Thoracic aorta endothelial cell (primary cell): ENCODE data around the gene RIPOR1. TPM values are rescaled to one million over a fixed set of nuclear protein-coding genes. Genes with fewer than 3 reads are reported as not detected.

Experiments
- small RNA-seq: library from RNA; depleted of rRNA; stranded (forward); fragments of <200 nt; gene quantifications from one replicate; pipeline ENCODE3, GENCODE V24; 2012
- total RNA-seq: library from RNA; depleted of rRNA; stranded (reverse); fragments of >200 nt; gene quantifications from 2 replicates; pipeline ENCODE4 v1.2.3, GENCODE V29; 2012

The RIPOR1 gene, protein sequence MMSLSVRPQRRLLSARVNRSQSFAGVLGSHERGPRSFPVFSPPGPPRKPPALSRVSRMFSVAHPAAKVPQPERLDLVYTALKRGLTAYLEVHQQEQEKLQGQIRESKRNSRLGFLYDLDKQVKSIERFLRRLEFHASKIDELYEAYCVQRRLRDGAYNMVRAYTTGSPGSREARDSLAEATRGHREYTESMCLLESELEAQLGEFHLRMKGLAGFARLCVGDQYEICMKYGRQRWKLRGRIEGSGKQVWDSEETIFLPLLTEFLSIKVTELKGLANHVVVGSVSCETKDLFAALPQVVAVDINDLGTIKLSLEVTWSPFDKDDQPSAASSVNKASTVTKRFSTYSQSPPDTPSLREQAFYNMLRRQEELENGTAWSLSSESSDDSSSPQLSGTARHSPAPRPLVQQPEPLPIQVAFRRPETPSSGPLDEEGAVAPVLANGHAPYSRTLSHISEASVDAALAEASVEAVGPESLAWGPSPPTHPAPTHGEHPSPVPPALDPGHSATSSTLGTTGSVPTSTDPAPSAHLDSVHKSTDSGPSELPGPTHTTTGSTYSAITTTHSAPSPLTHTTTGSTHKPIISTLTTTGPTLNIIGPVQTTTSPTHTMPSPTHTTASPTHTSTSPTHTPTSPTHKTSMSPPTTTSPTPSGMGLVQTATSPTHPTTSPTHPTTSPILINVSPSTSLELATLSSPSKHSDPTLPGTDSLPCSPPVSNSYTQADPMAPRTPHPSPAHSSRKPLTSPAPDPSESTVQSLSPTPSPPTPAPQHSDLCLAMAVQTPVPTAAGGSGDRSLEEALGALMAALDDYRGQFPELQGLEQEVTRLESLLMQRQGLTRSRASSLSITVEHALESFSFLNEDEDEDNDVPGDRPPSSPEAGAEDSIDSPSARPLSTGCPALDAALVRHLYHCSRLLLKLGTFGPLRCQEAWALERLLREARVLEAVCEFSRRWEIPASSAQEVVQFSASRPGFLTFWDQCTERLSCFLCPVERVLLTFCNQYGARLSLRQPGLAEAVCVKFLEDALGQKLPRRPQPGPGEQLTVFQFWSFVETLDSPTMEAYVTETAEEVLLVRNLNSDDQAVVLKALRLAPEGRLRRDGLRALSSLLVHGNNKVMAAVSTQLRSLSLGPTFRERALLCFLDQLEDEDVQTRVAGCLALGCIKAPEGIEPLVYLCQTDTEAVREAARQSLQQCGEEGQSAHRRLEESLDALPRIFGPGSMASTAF
- total RNA-seq = 92.2 and 93.4 TPM in 2 replicates

DNA sequence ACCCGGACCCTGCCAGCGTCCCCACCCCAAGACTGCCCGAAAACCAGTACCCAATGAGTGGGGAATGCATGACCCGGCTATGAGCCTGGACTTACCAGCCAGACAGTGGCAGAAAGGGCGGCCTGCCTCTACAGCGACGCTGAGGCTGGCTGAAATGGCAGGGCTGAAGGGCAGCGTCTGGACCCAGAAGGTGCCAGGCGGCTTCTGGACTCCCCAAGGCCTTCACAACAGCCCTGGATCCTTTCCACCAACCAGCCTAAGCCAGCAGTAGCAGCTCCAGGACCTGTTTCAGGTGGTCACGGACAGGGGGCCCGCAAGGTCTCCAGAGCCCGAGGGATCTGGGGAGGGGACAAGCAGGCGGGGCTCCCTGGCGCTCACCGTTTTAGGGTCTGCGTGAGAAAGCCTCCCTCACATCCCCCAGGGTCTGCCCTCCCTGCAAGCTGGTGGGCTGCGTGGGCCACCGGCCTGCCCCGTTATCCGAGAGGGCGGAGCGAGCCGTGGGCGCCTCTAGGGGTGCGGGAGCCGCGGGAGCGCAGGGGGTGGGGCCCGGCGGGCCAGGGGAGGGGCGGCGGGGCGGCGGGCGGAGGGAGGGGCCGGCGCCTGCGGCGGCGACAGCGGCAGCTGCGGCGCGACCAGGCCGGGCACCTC, at the start of gene RIPOR1:
TSS of gene RIPOR1 (plus strand) at position 608 of the 648 bp plus-strand sequence. CDS start 9,618 bp downstream, outside the sequence.

GRCh38 chr16:67480833-67481560, 47.6 kb upstream of the RIPOR1 start, which contains the start of gene ATP6V0D1:
ATP6V0D1 (minus strand) TSS chr16:67481157; CDS start chr16:67481086, 71 bp downstream.

DNA sequence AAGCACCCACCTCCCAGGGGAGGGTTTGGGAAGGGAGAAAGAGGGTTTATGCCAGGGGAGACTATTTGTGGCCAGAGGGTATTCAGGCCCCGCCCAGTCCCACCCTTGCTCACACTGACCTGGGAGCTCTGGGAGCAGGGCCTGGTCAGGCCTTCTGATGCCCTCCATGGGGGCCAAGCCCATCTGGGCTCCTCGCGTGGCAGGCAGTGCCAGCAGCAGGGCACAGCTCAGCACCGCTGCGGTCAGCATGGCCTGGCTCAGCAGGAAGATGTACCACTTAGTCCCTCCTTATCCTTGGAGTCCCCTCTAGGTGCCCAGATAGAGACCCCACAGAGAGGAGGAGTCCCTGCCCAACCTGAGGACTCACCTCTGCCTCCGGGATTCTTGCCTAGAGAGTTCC, 45.5 kb upstream of the RIPOR1 start, which contains the start of gene AGRP:
TSS of gene AGRP (minus strand) at position 398 of the 400 bp plus-strand sequence. CDS start at position 249, 149 bp downstream.

DNA sequence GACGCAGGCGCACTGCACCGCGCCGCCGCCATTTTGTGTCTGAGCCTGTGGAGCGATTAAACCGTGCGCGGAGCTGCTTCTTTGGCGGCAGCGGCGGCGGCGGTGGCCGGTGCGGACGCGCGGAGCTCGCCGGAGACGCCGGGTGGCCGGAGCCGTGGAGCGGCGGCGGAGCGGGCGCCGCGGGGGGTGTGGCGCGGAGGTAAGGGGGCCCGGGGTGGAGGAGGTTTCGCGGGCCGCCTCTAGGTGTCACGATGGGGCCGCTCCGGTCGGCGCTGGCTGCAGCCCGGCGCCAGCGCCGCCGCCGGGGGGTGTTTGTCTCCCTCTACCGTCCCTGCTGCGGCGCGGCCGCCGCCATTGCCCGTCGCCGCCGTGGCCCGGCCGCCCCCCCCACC, 33.9 kb downstream of the RIPOR1 start, which contains the start of gene CTCF:
TSS of gene CTCF (plus strand) at position 1 of the 392 bp plus-strand sequence. CDS start 48,307 bp downstream, outside the sequence.

Small RNA genes lying within 50 kb of the gene (small RNA-seq; reads per million reads assigned to genes)
- not detected for gene AC027682.3

Other genes with a start within 250 kb of the RIPOR1 start
- 18.1 and 28.4 TPM in 2 replicates for gene PLEKHG4, start 249.3 kb upstream of the RIPOR1 start, total RNA-seq
- gene KCTD19, start 202.1 kb upstream of the RIPOR1 start, total RNA-seq = 0.13 and 0.14 TPM in 2 replicates
- 0.13 and 0.86 TPM in 2 replicates for gene LRRC36, start 202.0 kb upstream of the RIPOR1 start, total RNA-seq
- 0.07 TPM in 1 of 2 replicates, not detected in the other for gene TPPP3, start 135.3 kb upstream of the RIPOR1 start, total RNA-seq
- gene ZDHHC1, start 112.4 kb upstream of the RIPOR1 start, total RNA-seq = 4.0 and 6.3 TPM in 2 replicates
- gene HSD11B2, start 97.7 kb upstream of the RIPOR1 start, total RNA-seq = 0.07 TPM in 1 of 2 replicates, not detected in the other
- gene ATP6V0D1, start 47.7 kb upstream of the RIPOR1 start, total RNA-seq = 80.5 and 92.9 TPM in 2 replicates
- gene AGRP, start 45.3 kb upstream of the RIPOR1 start, total RNA-seq = not detected in 2 replicates
- 51.0 and 51.2 TPM in 2 replicates for gene CTCF, start 33.7 kb downstream of the RIPOR1 start, total RNA-seq
- 0.86 and 1.2 TPM in 2 replicates for gene CARMIL2, start 116.3 kb downstream of the RIPOR1 start, total RNA-seq
- 19.1 and 27.1 TPM in 2 replicates for gene ACD, start 131.4 kb downstream of the RIPOR1 start, total RNA-seq
- gene PARD6A, start 132.1 kb downstream of the RIPOR1 start, total RNA-seq = 2.7 and 3.3 TPM in 2 replicates
- gene ENKD1, start 137.9 kb downstream of the RIPOR1 start, total RNA-seq = 8.2 and 11.7 TPM in 2 replicates
- 1.1 and 2.0 TPM in 2 replicates for gene C16orf86, start 138.0 kb downstream of the RIPOR1 start, total RNA-seq
- 33.9 and 35.1 TPM in 2 replicates for gene GFOD2, start 190.5 kb downstream of the RIPOR1 start, total RNA-seq